Measurements from ENCODE around the gene CLSTN2.

The CLSTN2 gene

GRCh38 chr3:140298569-140299070, 363.6 kb downstream of the CLSTN2 start:
- no peak for DNase-seq

GRCh38 chr3:140303875-140304274, 368.9 kb downstream of the CLSTN2 start:
- no peak for DNase-seq

GRCh38 chr3:140308535-140308934, 373.6 kb downstream of the CLSTN2 start:
- no peak for DNase-seq

- no peak for DNase-seq
Observed at GRCh38 chr3:140311428-140311827, 376.4 kb downstream of the CLSTN2 start.

- DNase-seq, result no peak
Observed at GRCh38 chr3:140315955-140316354, 381.0 kb downstream of the CLSTN2 start.

- DNase-seq, result no peak
Observed at GRCh38 chr3:140316466-140316865, 381.5 kb downstream of the CLSTN2 start.

DNA sequence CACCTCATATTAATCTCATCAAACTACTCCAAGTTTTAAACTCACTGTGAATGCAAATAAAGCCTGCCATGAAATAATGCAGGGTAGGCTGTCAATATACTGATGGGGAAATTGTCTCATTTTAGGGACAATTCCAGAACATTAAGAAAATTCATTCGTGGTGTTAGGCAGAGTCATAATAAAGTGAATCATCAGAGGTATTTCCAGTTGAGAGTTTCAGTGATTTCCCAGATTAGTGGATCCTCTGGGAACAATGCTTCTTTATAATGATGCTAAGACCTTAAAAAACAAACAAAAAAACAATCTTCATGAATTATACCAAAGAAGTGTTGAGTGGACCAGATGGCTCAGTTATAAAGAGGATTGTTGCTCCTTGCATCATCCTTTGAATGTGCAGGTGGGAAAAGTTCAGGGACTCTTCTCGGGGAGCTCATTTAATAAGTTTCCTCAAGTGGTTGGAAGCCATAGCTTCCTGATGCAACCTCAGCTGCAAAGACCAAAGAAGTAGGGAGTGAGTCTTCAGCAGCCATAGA, 381.9 kb downstream of the CLSTN2 start:
- no peak for DNase-seq

DNA sequence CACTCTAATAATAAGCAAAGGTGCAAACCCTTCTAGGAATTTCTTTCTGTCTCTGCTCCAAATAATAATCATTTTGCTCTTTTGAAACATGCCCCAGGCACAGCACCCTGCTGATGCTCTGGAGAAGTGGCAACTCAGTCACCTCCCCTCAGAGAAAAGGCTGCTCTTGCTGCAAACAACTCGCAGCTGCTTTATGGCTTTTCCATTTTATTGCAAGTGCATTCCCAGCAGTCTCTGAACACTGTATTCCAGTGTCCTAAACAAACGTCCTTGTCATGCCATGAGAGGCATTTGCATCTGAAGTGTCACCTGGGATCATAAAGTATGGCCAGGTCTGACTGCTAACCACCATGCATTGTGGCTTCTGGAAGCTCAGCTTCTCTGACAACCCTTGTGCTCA, 384.8 kb downstream of the CLSTN2 start:
- DNase-seq, result no peak

- no peak for DNase-seq
Observed at GRCh38 chr3:140323561-140323960, 388.6 kb downstream of the CLSTN2 start.

GRCh38 chr3:140332131-140332530, 397.1 kb downstream of the CLSTN2 start:
- DNase-seq, result no peak

DNA sequence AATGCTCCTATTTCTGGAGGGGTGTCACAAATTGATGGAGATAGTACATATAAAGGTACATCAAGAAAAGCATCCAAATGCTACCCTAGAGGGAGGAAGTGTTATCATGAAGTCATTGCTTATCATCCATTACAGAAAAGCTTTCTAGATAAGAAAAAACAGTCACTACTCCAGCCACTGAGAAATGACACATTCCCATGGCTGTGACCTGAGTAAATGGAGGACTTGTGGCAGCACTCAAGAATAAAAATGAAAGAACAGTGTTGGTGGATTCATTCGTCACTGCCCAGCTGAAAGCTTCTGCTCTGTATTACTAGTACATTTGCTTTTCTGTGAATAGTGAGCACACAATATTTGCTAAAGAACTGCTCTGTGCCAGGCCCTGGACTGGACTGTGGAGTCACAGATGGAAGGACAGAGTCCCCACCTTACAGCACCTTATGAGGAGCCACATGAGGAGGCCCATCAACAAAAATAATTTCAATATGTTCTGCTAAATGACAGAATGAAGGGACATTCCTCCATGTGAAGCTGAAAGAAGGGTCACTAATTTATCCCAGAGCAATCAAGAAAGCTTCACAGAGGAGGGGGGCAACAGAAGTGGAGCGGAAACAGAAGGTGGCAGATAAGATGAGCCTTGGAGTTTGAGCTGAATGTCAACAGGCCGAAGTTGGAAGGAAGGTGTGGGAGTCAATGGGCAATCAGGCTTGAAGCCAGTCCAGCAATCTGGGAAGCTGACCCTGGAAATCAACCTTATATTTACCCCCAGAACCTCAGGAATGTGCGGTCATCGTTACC, 399.3 kb downstream of the CLSTN2 start:
- DNase-seq, result no peak

DNA sequence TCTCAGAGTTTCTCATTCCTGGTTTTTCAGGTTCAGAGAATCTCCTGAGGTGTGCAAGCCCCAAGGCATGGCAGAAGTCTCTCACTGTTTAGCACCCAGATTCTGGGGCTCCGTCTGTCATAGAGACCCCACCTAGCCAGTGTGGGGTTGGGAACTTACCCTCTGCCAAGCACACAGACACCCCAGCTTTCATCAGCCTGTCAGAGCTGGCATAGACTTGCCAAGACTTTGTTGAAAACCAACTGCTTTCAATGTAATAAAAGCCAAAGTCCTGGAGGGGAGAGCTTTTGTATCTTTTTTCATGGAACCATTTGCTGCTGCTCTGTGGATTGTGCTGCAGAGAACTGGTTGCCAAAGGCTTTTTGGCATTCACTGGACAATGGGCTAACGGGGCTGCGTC, 401.5 kb downstream of the CLSTN2 start:
- no peak for DNase-seq

- no peak for DNase-seq
Observed at GRCh38 chr3:140338916-140339315, 403.9 kb downstream of the CLSTN2 start.

- no peak for DNase-seq
Observed at GRCh38 chr3:140341203-140341602, 406.2 kb downstream of the CLSTN2 start.

- DNase-seq, result no peak
Observed at GRCh38 chr3:140341817-140342403, 406.9 kb downstream of the CLSTN2 start.

DNA sequence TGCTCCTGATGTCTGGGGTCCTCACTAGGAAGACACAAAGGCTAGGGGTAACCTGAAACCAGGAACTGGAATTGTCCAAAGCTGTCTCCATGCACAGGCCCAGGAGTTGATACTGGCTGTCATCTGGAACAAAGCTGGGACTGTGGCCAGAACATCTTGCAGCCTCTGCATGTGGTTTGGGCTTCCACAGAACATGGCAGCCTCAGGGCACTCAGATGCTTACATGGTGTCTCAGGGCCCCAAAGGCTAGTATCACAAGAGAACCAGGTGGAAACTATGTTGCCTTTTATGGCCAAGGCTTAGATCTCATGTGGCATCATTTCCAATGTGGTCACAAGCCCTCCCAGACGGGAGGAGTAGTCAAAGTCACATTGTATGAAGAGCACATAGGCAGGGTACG, 407.7 kb downstream of the CLSTN2 start:
- DNase-seq, result no peak

- no peak for DNase-seq
Observed at GRCh38 chr3:140343211-140344081, 408.5 kb downstream of the CLSTN2 start.

DNA sequence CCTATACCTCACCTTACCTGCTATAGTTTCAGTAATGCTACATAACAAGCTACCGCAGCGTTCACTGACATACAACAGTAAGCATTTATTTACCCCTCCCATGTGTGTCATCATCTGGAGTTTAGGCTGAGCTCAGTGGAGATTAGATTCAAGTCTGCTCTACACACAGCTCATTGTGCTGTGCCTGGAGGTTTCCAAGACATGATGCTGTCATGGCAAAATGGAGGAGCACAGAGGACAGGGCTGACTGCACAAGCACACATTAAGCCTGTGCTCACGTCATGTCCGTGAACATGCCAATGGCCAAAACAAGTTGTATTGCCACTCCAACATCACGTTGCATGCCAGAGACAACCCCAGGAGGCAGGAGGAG, 409.1 kb downstream of the CLSTN2 start:
- DNase-seq, result no peak

- DNase-seq, result no peak
Observed at GRCh38 chr3:140344601-140345205, 409.7 kb downstream of the CLSTN2 start.

- DNase-seq, result no peak
Observed at GRCh38 chr3:140347151-140347550, 412.2 kb downstream of the CLSTN2 start.

GRCh38 chr3:140349938-140350337, 415.0 kb downstream of the CLSTN2 start:
- no peak for DNase-seq

GRCh38 chr3:140351466-140351865, 416.5 kb downstream of the CLSTN2 start:
- DNase-seq, result no peak

DNA sequence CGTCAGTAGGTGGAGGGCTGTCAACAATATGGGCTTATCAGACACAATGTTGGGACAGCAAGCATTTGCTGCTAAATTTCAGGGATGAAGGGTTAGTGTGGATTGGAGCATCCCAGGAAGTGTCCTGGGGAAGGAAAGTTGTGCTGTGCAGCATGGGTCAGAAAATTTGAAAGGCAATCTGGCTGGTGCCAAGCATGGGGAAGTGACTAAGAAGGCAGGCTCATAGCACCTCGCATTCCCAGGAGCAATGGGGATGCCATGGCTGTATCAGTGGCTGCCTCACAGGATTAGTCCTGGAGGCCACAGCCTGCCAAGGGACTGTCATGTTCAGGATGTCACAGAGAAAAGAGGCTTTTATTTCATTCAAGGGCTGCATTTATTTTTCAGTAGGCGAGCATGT, 420.5 kb downstream of the CLSTN2 start:
- no peak for DNase-seq

All from CD4-positive, alpha-beta T cell treated with Interleukin-12 subunit alpha and Interleukin-12 subunit beta, for 1 hour (primary cell).